ENCODE data around the gene PACRG.

- no peak for TF ChIP-seq PATZ1 (CRISPR knock-in tag; IDR thresholded peaks at IDR 0.05; ENCODE audit: borderline replicate concordance)
- TF ChIP-seq TOX (CRISPR knock-in tag; IDR thresholded peaks at IDR 0.05; ENCODE audit: borderline replicate concordance): no peak
- no peak for TF ChIP-seq CSDC2 (CRISPR knock-in tag; IDR thresholded peaks at IDR 0.05)
- no peak for TF ChIP-seq CREB5 (CRISPR knock-in tag; IDR thresholded peaks at IDR 0.05; ENCODE audit: low read depth)
- TF ChIP-seq ISL1 (CRISPR knock-in tag; IDR thresholded peaks at IDR 0.05): no peak
- TF ChIP-seq TSHZ2 (CRISPR knock-in tag; IDR thresholded peaks at IDR 0.05): no peak
- TF ChIP-seq ARNTL (CRISPR knock-in tag; IDR thresholded peaks at IDR 0.05; ENCODE audit: borderline replicate concordance, low read depth): no peak
- no peak for TF ChIP-seq POU6F1 (CRISPR knock-in tag; IDR thresholded peaks at IDR 0.05; ENCODE audit: borderline replicate concordance, low read depth)
- no peak for TF ChIP-seq ESRRG (CRISPR knock-in tag; IDR thresholded peaks at IDR 0.05)
- no peak for TF ChIP-seq ZFP30 (CRISPR knock-in tag; IDR thresholded peaks at IDR 0.05)
- no peak for TF ChIP-seq OSR1 (CRISPR knock-in tag; IDR thresholded peaks at IDR 0.05)
- TF ChIP-seq RARB (CRISPR knock-in tag; IDR thresholded peaks at IDR 0.05): no peak
- no peak for TF ChIP-seq CSRNP3 (CRISPR knock-in tag; IDR thresholded peaks at IDR 0.05)
These were observed 292.2 kb downstream of the PACRG start for GRCh38 chr6:163019926-163020325.
